Measurements from ENCODE around the gene CSF1.

CSF1 gene

GRCh38 chr1:109891930-109892329 lies 18.7 kb upstream of the CSF1 start:
- H3K27ac ChIP-seq, result no peak overlapping the region
- TF ChIP-seq CTCF (conservative IDR thresholded peaks at IDR 0.05) (no peak), ZFX (IDR thresholded peaks at IDR 0.05) (no peak)

GRCh38 chr1:109892561-109893368 lies 17.9 kb upstream of the CSF1 start:
- TF ChIP-seq ZFX (IDR thresholded peaks at IDR 0.05) (no peak), CTCF (conservative IDR thresholded peaks at IDR 0.05) (no peak)
- H3K27ac ChIP-seq, result no peak overlapping the region

- no peak for TF ChIP-seq CTCF (conservative IDR thresholded peaks at IDR 0.05)
- TF ChIP-seq ZFX (IDR thresholded peaks at IDR 0.05), result no peak
- H3K27ac ChIP-seq, result no peak overlapping the region
These were observed 17.0 kb upstream of the CSF1 start for GRCh38 chr1:109893532-109894171.

GRCh38 chr1:109894823-109895719 lies 15.6 kb upstream of the CSF1 start:
- no peak overlapping the region for H3K27ac ChIP-seq
- TF ChIP-seq ZFX (IDR thresholded peaks at IDR 0.05), result no peak

GRCh38 chr1:109895720-109896504 lies 14.7 kb upstream of the CSF1 start:
- TF ChIP-seq ZFX (IDR thresholded peaks at IDR 0.05), result no peak
- TF ChIP-seq CTCF (conservative IDR thresholded peaks at IDR 0.05), result no peak
- no peak overlapping the region for H3K27ac ChIP-seq

GRCh38 chr1:109896681-109897080 lies 14.0 kb upstream of the CSF1 start:
- no peak overlapping the region for H3K27ac ChIP-seq
- TF ChIP-seq ZFX (IDR thresholded peaks at IDR 0.05), result no peak
- TF ChIP-seq CTCF (conservative IDR thresholded peaks at IDR 0.05), result no peak

- no peak overlapping the region for H3K27ac ChIP-seq
- no peak for TF ChIP-seq ZFX (IDR thresholded peaks at IDR 0.05)
- no peak for TF ChIP-seq CTCF (conservative IDR thresholded peaks at IDR 0.05)
These were observed 13.2 kb upstream of the CSF1 start for GRCh38 chr1:109897259-109897955.
